PC-3 (cell line): ENCODE data around the gene SMIM12. TPM values are rescaled to one million over a fixed set of nuclear protein-coding genes. Genes with fewer than 3 reads are reported as not detected.

Source experiments
- ATAC-seq: fragments of 200-7000 bp; cut with Tn5 transposase; 2 replicates; pipeline ENCODE4 v1.9.1; 2020; ENCODE audit warnings: mild to moderate bottlenecking, moderate library complexity
- BruUV-seq: library from RNA; stranded (reverse); fragments of 400-500 nt; replicated peaks from 2 replicates; lab custom pipeline; 2021; lab: Mats Ljungman, UMichigan
- CTCF ChIA-PET: fragments of 300-600 bp; sonication (Branson Sonifier 250); formaldehyde crosslinking; loops from one replicate; lab custom pipeline; 2022; ENCODE audit warnings: antibody characterized with exemption; lab: Charles Lee
- POLR2A ChIA-PET: fragments of 300-600 bp; sonication (Branson Sonifier 250); formaldehyde crosslinking; loops from one replicate; lab custom pipeline; 2022; ENCODE audit warnings: antibody characterized with exemption; ENCODE audit not compliant: unreplicated experiment; lab: Charles Lee
- DNase-seq: peaks from one replicate; pipeline ENCODE4 v3.0.0-alpha.2; 2015
- H2AFZ ChIP-seq: fragments of 300-600 bp; sonication (generic); 2 replicates; pipeline ENCODE4 v1.6.0; 2016; ENCODE audit warnings: antibody characterized with exemption, low read length
- H3F3A ChIP-seq: fragments of 300-600 bp; sonication (generic); one replicate; pipeline ENCODE4 v1.6.0; 2017; ENCODE audit warnings: antibody characterized with exemption, low read length, control low read depth, mild to moderate bottlenecking; ENCODE audit not compliant: unreplicated experiment
- H3K27ac ChIP-seq: fragments of 300-600 bp; sonication (generic); 2 replicates; pipeline ENCODE4 v1.5.1; 2016; ENCODE audit warnings: mild to moderate bottlenecking, low read length
- H3K27me3 ChIP-seq: fragments of 300-600 bp; sonication (generic); 2 replicates; pipeline ENCODE4 v1.6.1; 2016; ENCODE audit warnings: low read length, mixed read lengths
- H3K36me3 ChIP-seq: fragments of 300-600 bp; sonication (generic); 2 replicates; pipeline ENCODE4 v1.6.1; 2016; ENCODE audit warnings: low read depth, mixed run types, low read length, mixed read lengths
- H3K4me1 ChIP-seq: fragments of 300-600 bp; sonication (generic); 2 replicates; pipeline ENCODE4 v1.5.1; 2016; ENCODE audit warnings: low read length; ENCODE audit not compliant: insufficient read depth
- H3K4me2 ChIP-seq: fragments of 300-600 bp; sonication (generic); 2 replicates; pipeline ENCODE4 v1.6.0; 2016; ENCODE audit warnings: low read length
- H3K4me3 ChIP-seq: fragments of 300-600 bp; sonication (generic); 2 replicates; pipeline ENCODE4 v1.5.1; 2016; ENCODE audit warnings: mild to moderate bottlenecking, low read length, mixed read lengths
- H3K79me2 ChIP-seq: fragments of 300-600 bp; sonication (generic); 2 replicates; pipeline ENCODE4 v1.6.1; 2017; ENCODE audit warnings: low read length, mixed read lengths
- H3K9ac ChIP-seq: fragments of 300-600 bp; sonication (generic); 2 replicates; pipeline ENCODE4 v1.6.0; 2016; ENCODE audit warnings: mild to moderate bottlenecking, low read length
- H3K9me2 ChIP-seq: fragments of 300-600 bp; sonication (generic); replicated peaks from 2 replicates; pipeline ENCODE4 v1.6.1; 2016; ENCODE audit warnings: mixed run types, low read length, mixed read lengths
- H3K9me3 ChIP-seq: fragments of 300-600 bp; sonication (generic); 2 replicates; pipeline ENCODE4 v1.6.1; 2016; ENCODE audit warnings: low read length, mixed read lengths
- H4K20me1 ChIP-seq: fragments of 300-600 bp; sonication (generic); 2 replicates; pipeline ENCODE4 v1.6.1; 2016; ENCODE audit warnings: low read length, mixed read lengths
- CTCF ChIP-seq: fragments of 300-600 bp; sonication (generic); conservative IDR thresholded peaks from 2 replicates; pipeline ENCODE4 v1.5.1; 2017; ENCODE audit warnings: antibody characterized with exemption, low read depth, mild to moderate bottlenecking, low read length
- EZH2 ChIP-seq: fragments of 300-600 bp; sonication (generic); IDR thresholded peaks from one replicate; pipeline ENCODE4 v1.6.1; 2017; ENCODE audit warnings: antibody characterized with exemption, mild to moderate bottlenecking, low read length; ENCODE audit not compliant: unreplicated experiment
- EZH2phosphoT487 ChIP-seq: fragments of 300-600 bp; sonication (generic); IDR thresholded peaks from 2 replicates; pipeline ENCODE4 v1.6.1; 2018; ENCODE audit warnings: mild to moderate bottlenecking, antibody characterized with exemption, low read length, borderline replicate concordance
- intact Hi-C: fragments of 100-400 bp; cut with micrococcal nuclease; formaldehyde crosslinking; loops from 2 replicates; pipeline ENCODE4 v1.9.0; 2023
- total RNA-seq: library from RNA; depleted of rRNA; stranded (reverse); fragments of >200 nt; gene quantifications from 2 replicates; pipeline ENCODE4 v1.2.3, GENCODE V29; 2014

Gene SMIM12
- total RNA-seq, 1 experiment from 2014 or later, result 47.2 TPM

DNA sequence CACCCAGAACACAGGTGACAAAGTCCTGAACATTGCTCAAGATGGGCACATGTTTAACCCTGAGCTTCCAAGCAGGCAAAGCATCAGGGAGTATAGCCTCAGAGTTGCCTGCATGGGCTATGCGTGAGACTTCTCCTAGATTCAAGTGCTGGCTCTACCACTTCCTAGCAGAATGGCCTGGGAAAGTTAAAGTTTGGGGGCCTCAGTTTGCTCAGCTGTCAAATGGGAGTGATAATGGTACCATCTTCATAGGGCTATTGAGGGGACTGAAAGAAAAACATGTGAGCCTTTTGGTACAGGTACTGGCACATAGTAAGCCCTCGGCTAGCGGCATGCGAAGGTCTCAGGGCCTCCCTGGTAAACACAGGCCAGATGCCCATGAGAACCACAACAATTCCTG is 28.0 kb upstream of the SMIM12 start:
- peaks cover 25% of the 10 kb centered on the region for H3K27me3 ChIP-seq
- BruUV-seq, result no TSS peak
- H3K4me3 ChIP-seq, result no peak overlapping the region
- no peaks in the 10 kb centered on the region for H4K20me1 ChIP-seq
- H3K9me2 ChIP-seq, result no peaks in the 10 kb centered on the region
- H3K36me3 ChIP-seq, result no peaks in the 10 kb centered on the region
- no peaks in the 10 kb centered on the region for H3F3A ChIP-seq
- no peak overlapping the region for H2AFZ ChIP-seq
- ATAC-seq (no peak), DNase-seq (no peak)
- no peaks in the 10 kb centered on the region for H3K79me2 ChIP-seq
- H3K4me2 ChIP-seq, result no peak overlapping the region
- POLR2A ChIA-PET, result no interaction called here
- intact Hi-C loops, result no loop called here
- H3K4me1 ChIP-seq, result no peaks in the 10 kb centered on the region
- no peak overlapping the region for H3K9ac ChIP-seq
- TF ChIP-seq EZH2 (no peak), EZH2phosphoT487 (no peak), CTCF (no peak)
- CTCF ChIA-PET, result no interaction called here
- H3K9me3 ChIP-seq, result no peaks in the 10 kb centered on the region
- no peak overlapping the region for H3K27ac ChIP-seq

DNA sequence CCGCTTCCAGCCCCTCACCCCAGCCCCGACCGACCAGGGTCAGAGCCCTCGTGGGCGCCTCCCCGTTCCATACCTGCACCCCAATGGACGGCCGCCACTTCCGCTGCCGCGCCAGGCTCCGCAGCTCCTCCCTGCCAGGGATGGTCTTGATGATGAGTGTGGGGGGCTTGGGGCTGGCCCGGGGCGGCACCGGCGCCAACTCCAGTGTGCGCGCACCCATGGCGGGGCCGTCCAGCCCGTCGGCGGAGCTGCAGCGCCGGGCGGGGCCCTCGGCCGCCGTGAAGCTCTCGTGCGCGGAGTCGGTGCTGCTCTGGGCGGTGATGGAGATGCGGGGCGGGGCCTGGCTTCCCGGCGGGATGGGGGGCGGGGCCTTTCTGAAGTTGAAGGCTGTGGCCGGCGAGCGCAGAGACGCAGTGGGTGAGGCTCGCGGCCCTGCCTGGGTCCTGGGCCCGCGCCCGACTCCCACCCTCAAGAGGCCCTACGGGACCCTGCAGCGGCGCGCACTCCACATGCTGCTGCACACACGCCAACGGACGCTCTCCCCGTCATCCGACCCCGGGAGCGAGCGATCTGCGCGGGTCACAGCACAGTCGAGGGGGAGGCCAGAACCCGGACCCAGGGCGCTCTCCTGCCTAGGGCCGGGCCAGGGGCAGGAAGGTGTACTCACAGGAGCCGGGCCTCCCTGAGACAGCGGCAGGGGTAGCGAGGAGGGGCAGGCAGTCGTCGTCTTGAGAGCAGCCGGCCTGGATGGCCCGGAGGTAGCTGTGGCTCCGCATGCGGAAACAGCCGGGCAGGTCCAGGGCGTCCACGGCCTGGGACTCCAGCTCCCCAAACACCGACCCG is 26.1 kb upstream of the SMIM12 start:
- H3K4me3 ChIP-seq, result no peak overlapping the region
- no peaks in the 10 kb centered on the region for H3K9me2 ChIP-seq
- no peak for DNase-seq
- POLR2A ChIA-PET, result interaction anchor here (0.6 kb wide), 1 partner anchor 379 kb away, joined by 4 read pairs; no protein-coding TSS in a partner anchor
- intact Hi-C loops, result no loop called here
- H3K27ac ChIP-seq, result no peak overlapping the region
- no peaks in the 10 kb centered on the region for H3K36me3 ChIP-seq
- TF ChIP-seq EZH2phosphoT487 (no peak), CTCF (no peak), EZH2 (no peak)
- no peak overlapping the region for H3K4me2 ChIP-seq
- no peaks in the 10 kb centered on the region for H3K79me2 ChIP-seq
- no TSS peak for BruUV-seq
- CTCF ChIA-PET, result interaction anchor here (0.6 kb wide), 1 partner anchor 1649 kb away, joined by 3 read pairs; no protein-coding TSS in a partner anchor
- no peaks in the 10 kb centered on the region for H4K20me1 ChIP-seq
- no peaks in the 10 kb centered on the region for H3K9me3 ChIP-seq
- no peaks in the 10 kb centered on the region for H3K4me1 ChIP-seq
- no peak overlapping the region for H2AFZ ChIP-seq
- peaks cover 26% of the 10 kb centered on the region for H3K27me3 ChIP-seq
- H3F3A ChIP-seq, result no peaks in the 10 kb centered on the region
- ATAC-seq, result no peak
- no peak overlapping the region for H3K9ac ChIP-seq

- no peaks in the 10 kb centered on the region for H4K20me1 ChIP-seq
- no peak for DNase-seq
- H3K9me2 ChIP-seq, result no peaks in the 10 kb centered on the region
- no peak overlapping the region for H2AFZ ChIP-seq
- ChIA-PET POLR2A (interaction anchor here (0.6 kb wide), 1 partner anchor 380 kb away, joined by 4 read pairs; no protein-coding TSS in a partner anchor), CTCF (interaction anchor here (0.6 kb wide), 1 partner anchor 1650 kb away, joined by 3 read pairs; no protein-coding TSS in a partner anchor)
- no peaks in the 10 kb centered on the region for H3F3A ChIP-seq
- ATAC-seq, result no peak
- no peak overlapping the region for H3K27ac ChIP-seq
- H3K4me2 ChIP-seq, result no peak overlapping the region
- TF ChIP-seq EZH2phosphoT487, result no peak
- peak; percentile 42; the same call in 1 of the 2 replicates for TF ChIP-seq CTCF
- TF ChIP-seq EZH2, result no peak
- H3K36me3 ChIP-seq, result no peaks in the 10 kb centered on the region
- H3K4me1 ChIP-seq, result no peaks in the 10 kb centered on the region
- H3K27me3 ChIP-seq, result peaks cover 24% of the 10 kb centered on the region; the same call in 1 of the 2 replicates
- H3K4me3 ChIP-seq, result no peak overlapping the region
- H3K79me2 ChIP-seq, result no peaks in the 10 kb centered on the region
- intact Hi-C loops, result no loop called here
- no TSS peak for BruUV-seq
- H3K9me3 ChIP-seq, result no peaks in the 10 kb centered on the region
- H3K9ac ChIP-seq, result no peak overlapping the region
These were observed 25.4 kb upstream of the SMIM12 start for GRCh38 chr1:34884961-34885360.
